ENCODE results near the gene PDSS2. TPM values are rescaled to one million over a fixed set of nuclear protein-coding genes. Genes with fewer than 3 reads are reported as not detected.

The PDSS2 gene
- total RNA-seq, result 10 to 100 TPM; 10.9 to 13.9 TPM

- Mint-ChIP-seq H3K4me1 (peaks cover 17% of the 10 kb centered on the region), H3K27me3 (no peaks in the 10 kb centered on the region), H3K4me3 (peak within 1 kb of the TSS; percentile 84), H3K36me3 (ENCODE audit: low read depth) (peaks cover 3% of the 10 kb centered on the region), H3K27ac (peak within 1 kb of the TSS; percentile 89), H3K9me3 (no peaks in the 10 kb centered on the region)
- ChIA-PET POLR2A (interaction anchor here (0.5 to 1.0 kb wide), 4 partner anchors 79 to 198 kb away, joined by 3 read pairs; no protein-coding TSS in a partner anchor), CTCF (interaction anchor here (0.6 to 1.2 kb wide), 7 partner anchors 11 to 335 kb away, joined by 3 read pairs; no protein-coding TSS in a partner anchor)
- DNase-seq, result peak; percentile 99
These were observed at the start of gene PDSS2 for GRCh38 chr6:107459283-107460082. Gene PDSS2, minus strand, starts transcription at chr6:107459564. Its CDS starts 279 bp downstream, at chr6:107459285.

GRCh38 chr6:107506145-107506544 lies 46.8 kb upstream of the PDSS2 start:
- peaks cover 34% of the 10 kb centered on the region for H3K27me3 Mint-ChIP-seq
- no peak overlapping the region for H3K27ac Mint-ChIP-seq
- ChIA-PET POLR2A (no interaction called here), CTCF (no interaction called here)
- H3K9me3 Mint-ChIP-seq, result no peaks in the 10 kb centered on the region
- no peak overlapping the region for H3K4me3 Mint-ChIP-seq
- H3K36me3 Mint-ChIP-seq (ENCODE audit: low read depth), result no peaks in the 10 kb centered on the region
- no peaks in the 10 kb centered on the region for H3K4me1 Mint-ChIP-seq
- no peak for DNase-seq

GRCh38 chr6:107504270-107505026 lies 45.1 kb upstream of the PDSS2 start:
- no peak for DNase-seq
- H3K27ac Mint-ChIP-seq, result no peak overlapping the region
- no peak overlapping the region for H3K4me3 Mint-ChIP-seq
- no peaks in the 10 kb centered on the region for H3K36me3 Mint-ChIP-seq (ENCODE audit: low read depth)
- CTCF ChIA-PET, result interaction anchor here (1.5 to 1.8 kb wide), 2 partner anchors 16 to 344 kb away, joined by 3 to 5 read pairs; no protein-coding TSS in a partner anchor
- H3K9me3 Mint-ChIP-seq, result no peaks in the 10 kb centered on the region
- peaks cover 36% of the 10 kb centered on the region for H3K27me3 Mint-ChIP-seq
- POLR2A ChIA-PET, result no interaction called here
- no peaks in the 10 kb centered on the region for H3K4me1 Mint-ChIP-seq

- H3K4me3 Mint-ChIP-seq, result no peak overlapping the region
- ChIA-PET CTCF (interaction anchor here (0.7 kb wide), 1 partner anchor 13 kb away, joined by 3 read pairs; no protein-coding TSS in a partner anchor), POLR2A (no interaction called here)
- no peaks in the 10 kb centered on the region for H3K4me1 Mint-ChIP-seq
- H3K9me3 Mint-ChIP-seq, result no peaks in the 10 kb centered on the region
- no peak for DNase-seq
- H3K27me3 Mint-ChIP-seq, result peaks cover 48% of the 10 kb centered on the region
- H3K27ac Mint-ChIP-seq, result no peak overlapping the region
- no peaks in the 10 kb centered on the region for H3K36me3 Mint-ChIP-seq (ENCODE audit: low read depth)
These were observed 37.7 kb upstream of the PDSS2 start for GRCh38 chr6:107496892-107497684.

- Mint-ChIP-seq H3K9me3 (no peaks in the 10 kb centered on the region), H3K36me3 (ENCODE audit: low read depth) (no peaks in the 10 kb centered on the region), H3K27me3 (peaks cover 41% of the 10 kb centered on the region), H3K4me1 (peaks cover 8% of the 10 kb centered on the region), H3K27ac (no peak overlapping the region), H3K4me3 (no peak overlapping the region)
- no peak for DNase-seq
- CTCF ChIA-PET, result no interaction called here
- POLR2A ChIA-PET, result no interaction called here
These were observed 36.6 kb upstream of the PDSS2 start for GRCh38 chr6:107495971-107496370.

GRCh38 chr6:107495196-107495643 lies 35.9 kb upstream of the PDSS2 start:
- Mint-ChIP-seq H3K36me3 (ENCODE audit: low read depth) (no peaks in the 10 kb centered on the region), H3K9me3 (no peaks in the 10 kb centered on the region), H3K4me3 (no peak overlapping the region), H3K27ac (no peak overlapping the region), H3K4me1 (peaks cover 8% of the 10 kb centered on the region), H3K27me3 (peaks cover 46% of the 10 kb centered on the region)
- ChIA-PET CTCF (interaction anchor here (1.5 kb wide), 1 partner anchor 11 kb away, joined by 3 read pairs; no protein-coding TSS in a partner anchor), POLR2A (no interaction called here)
- no peak for DNase-seq

GRCh38 chr6:107493158-107494057 lies 34.0 kb upstream of the PDSS2 start:
- no peak for DNase-seq
- POLR2A ChIA-PET, result no interaction called here
- no peaks in the 10 kb centered on the region for H3K9me3 Mint-ChIP-seq
- CTCF ChIA-PET, result interaction anchor here (0.6 to 1.3 kb wide), 2 partner anchors 133 to 656 kb away, joined by 3 read pairs; no protein-coding TSS in a partner anchor
- H3K27ac Mint-ChIP-seq, result no peak overlapping the region
- peaks cover 45% of the 10 kb centered on the region for H3K27me3 Mint-ChIP-seq
- H3K36me3 Mint-ChIP-seq (ENCODE audit: low read depth), result no peaks in the 10 kb centered on the region
- H3K4me3 Mint-ChIP-seq, result no peak overlapping the region
- H3K4me1 Mint-ChIP-seq, result peaks cover 15% of the 10 kb centered on the region

GRCh38 chr6:107491760-107492660 lies 32.6 kb upstream of the PDSS2 start:
- peaks cover 22% of the 10 kb centered on the region for H3K4me1 Mint-ChIP-seq
- H3K36me3 Mint-ChIP-seq (ENCODE audit: low read depth), result no peaks in the 10 kb centered on the region
- ChIA-PET POLR2A (no interaction called here), CTCF (interaction anchor here (1.3 to 1.6 kb wide), 2 partner anchors 19 to 134 kb away, joined by 3 read pairs; no protein-coding TSS in a partner anchor)
- no peak overlapping the region for H3K27ac Mint-ChIP-seq
- peak overlapping the region; percentile 50 for H3K4me3 Mint-ChIP-seq
- H3K27me3 Mint-ChIP-seq, result peaks cover 53% of the 10 kb centered on the region
- no peaks in the 10 kb centered on the region for H3K9me3 Mint-ChIP-seq
- DNase-seq, result no peak

- DNase-seq, result no peak
- no peak overlapping the region for H3K27ac Mint-ChIP-seq
- H3K4me3 Mint-ChIP-seq, result peak overlapping the region; percentile 77
- peaks cover 22% of the 10 kb centered on the region for H3K4me1 Mint-ChIP-seq
- H3K27me3 Mint-ChIP-seq, result peaks cover 52% of the 10 kb centered on the region
- ChIA-PET POLR2A (no interaction called here), CTCF (interaction anchor here (1.0 to 1.6 kb wide), 2 partner anchors 18 to 32 kb away, joined by 3 read pairs; partner anchors contain the start of gene PDSS2)
- H3K9me3 Mint-ChIP-seq, result no peaks in the 10 kb centered on the region
- no peaks in the 10 kb centered on the region for H3K36me3 Mint-ChIP-seq (ENCODE audit: low read depth)
These were observed 31.8 kb upstream of the PDSS2 start for GRCh38 chr6:107491138-107491609.

- ChIA-PET CTCF (interaction anchor here (1.0 to 1.6 kb wide), 2 partner anchors 18 to 32 kb away, joined by 3 read pairs; partner anchors contain the start of gene PDSS2), POLR2A (no interaction called here)
- no peak for DNase-seq
- peaks cover 51% of the 10 kb centered on the region for H3K27me3 Mint-ChIP-seq
- H3K9me3 Mint-ChIP-seq, result no peaks in the 10 kb centered on the region
- peak overlapping the region; percentile 77 for H3K4me3 Mint-ChIP-seq
- H3K27ac Mint-ChIP-seq, result no peak overlapping the region
- no peaks in the 10 kb centered on the region for H3K36me3 Mint-ChIP-seq (ENCODE audit: low read depth)
- H3K4me1 Mint-ChIP-seq, result peaks cover 22% of the 10 kb centered on the region
These were observed 31.3 kb upstream of the PDSS2 start for GRCh38 chr6:107490566-107491137.
